Left lung (tissue), 10 donors: ENCODE results near the gene ATOH8. TPM values are rescaled to one million over a fixed set of nuclear protein-coding genes. Genes with fewer than 3 reads are reported as not detected.
A peak's percentile ranks its signal among the peaks of the same experiment; 100 is the strongest.

Experiments used
- ATAC-seq: fragments of 200-7000 bp; cut with Tn5 transposase; one replicate; pipeline ENCODE4 v1.9.1; 2020; ENCODE audit warnings: moderate library complexity
- DNase-seq, 4 donors: peaks; one replicate each; pipeline ENCODE4 v3.0.0-alpha.2; 2013 to 2020
- H3K27ac ChIP-seq, 2 donors: fragments of 200-600 bp; sonication (generic) in 1 of 2; one replicate each; pipeline versions ENCODE4 v1.5.0 to v1.8.0; 2020 to 2021
- H3K27me3 ChIP-seq, 2 donors: fragments of 200-600 bp; sonication (generic) in 1 of 2; one replicate each; pipeline versions ENCODE4 v1.5.0 to v1.8.0; 2020 to 2021
- H3K36me3 ChIP-seq, 2 donors: fragments of 200-600 bp; sonication (generic) in 1 of 2; one replicate each; pipeline versions ENCODE4 v1.5.0 to v1.8.0; 2020 to 2021
- H3K4me1 ChIP-seq, 2 donors: fragments of 200-600 bp; one replicate each; pipeline ENCODE4 v1.8.0; 2021
- H3K4me3 ChIP-seq, 2 donors: fragments of 200-600 bp; sonication (generic) in 1 of 2; one replicate each; pipeline versions ENCODE4 v1.5.0 to v1.8.0; 2020 to 2021; ENCODE audit warnings: mild to moderate bottlenecking in 1 of 2
- H3K9me3 ChIP-seq, 2 donors: fragments of 200-600 bp; sonication (generic) in 1 of 2; one replicate each; pipeline versions ENCODE4 v1.5.0 to v1.8.0; 2020 to 2021
- CTCF ChIP-seq, 2 donors: fragments of 200-600 bp; sonication (generic) in 1 of 2; IDR thresholded peaks; one replicate each; pipeline versions ENCODE4 v1.5.0 to v1.8.0; 2021; ENCODE audit warnings: antibody characterized with exemption in 2 of 2
- intact Hi-C, 2 donors: fragments of 100-400 bp; cut with DNase I; formaldehyde crosslinking; loops; one replicate each; pipeline versions ENCODE4 v1.11.2 to v1.14.2; 2022
- polyA plus RNA-seq, 6 donors: library from polyadenylated mRNA; unstranded; fragments of 120-200 nt; gene quantifications; one replicate each; pipeline ENCODE4 v1.2.1, GENCODE V29; 2013; ENCODE audit not compliant: insufficient read length in 6 of 6
- total RNA-seq, 2 donors: library from RNA; stranded (reverse); fragmentation: NEBNext Ultra II Directional; extraction: Animal tissue kit (Norgen Biotek cat#: 25700); gene quantifications; one replicate each; pipeline ENCODE4 v1.2.1, GENCODE V29; 2021
- donor health status: DM: no; HTN: yes; CAD: no.
- donor health status: DM: no; HTN: no; CAD: no.

ATOH8 gene
- total and polyA plus RNA-seq, 8 donors: 24.7 to 36.5 (median 34.3) TPM

DNA sequence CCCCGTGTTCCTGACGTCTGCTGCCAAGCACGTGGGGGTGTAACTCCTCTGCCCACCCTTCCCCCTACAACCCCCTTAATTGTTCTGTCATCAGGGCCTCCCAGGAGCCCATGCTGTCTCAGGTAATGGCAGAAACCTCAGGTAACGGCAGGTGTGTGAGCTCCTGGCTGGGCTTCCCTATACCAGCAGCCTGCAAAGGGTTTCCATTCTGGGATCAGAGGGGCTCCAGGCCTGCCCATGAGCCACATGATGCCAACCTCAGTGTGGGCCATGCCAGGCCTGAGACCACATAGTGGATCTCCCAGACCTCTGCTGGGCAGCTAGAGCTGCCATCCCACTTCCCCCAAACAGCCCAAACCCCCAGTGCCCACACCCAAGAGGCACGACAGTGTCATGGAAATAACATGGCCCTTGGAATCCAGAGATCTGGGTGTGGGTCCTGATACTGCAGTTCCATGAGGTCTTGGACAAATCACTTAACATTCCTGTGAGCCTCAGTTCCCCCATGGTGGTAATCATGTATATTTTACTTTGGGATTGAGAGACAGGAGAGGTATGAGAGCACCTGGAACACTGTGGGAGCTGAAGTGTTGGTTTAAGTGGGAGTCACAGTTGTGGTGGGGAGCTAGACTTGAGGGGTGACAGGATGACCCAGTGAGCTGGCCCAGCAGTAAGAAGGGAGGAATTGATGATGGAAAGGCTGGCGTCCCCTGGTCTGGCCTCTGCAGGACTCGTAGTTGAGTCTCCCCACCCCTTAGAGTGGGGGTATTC is 59.6 kb downstream of the ATOH8 start:
- ATAC-seq: no peak
- no peak overlapping the region for H3K4me3 ChIP-seq
- no peak for TF ChIP-seq CTCF (IDR thresholded peaks at IDR 0.05)
- no peak overlapping the region for H3K27ac ChIP-seq
- H3K4me1 ChIP-seq: peaks cover 10 to 22% of the 10 kb centered on the region in 2 donors
- intact Hi-C loops: loop anchor here in 1 of 2 donors (5.0 kb wide), 2 partner anchors 81 to 171 kb away; no protein-coding TSS in a partner anchor
- H3K36me3 ChIP-seq: no peaks in the 10 kb centered on the region
- no peak for DNase-seq
- H3K9me3 ChIP-seq: no peaks in the 10 kb centered on the region
- H3K27me3 ChIP-seq: no peaks in the 10 kb centered on the region

- no peak overlapping the region for H3K27ac ChIP-seq
- ATAC-seq (peak; percentile 95), DNase-seq (peak; percentile 80 to 98 (median 91))
- H3K36me3 ChIP-seq: no peaks in the 10 kb centered on the region
- no peaks in the 10 kb centered on the region for H3K27me3 ChIP-seq
- peaks cover 10 to 22% of the 10 kb centered on the region in 2 donors for H3K4me1 ChIP-seq
- intact Hi-C loops: loop anchor here in 1 of 2 donors (5.0 kb wide), 2 partner anchors 82 to 172 kb away; no protein-coding TSS in a partner anchor
- H3K9me3 ChIP-seq: no peaks in the 10 kb centered on the region
- no peak overlapping the region for H3K4me3 ChIP-seq
- peak; percentile 90 to 95 for TF ChIP-seq CTCF (IDR thresholded peaks at IDR 0.05)
Measured at GRCh38 chr2:85813982-85814801, 60.4 kb downstream of the ATOH8 start.

- Histone ChIP-seq H3K9me3 (no peaks in the 10 kb centered on the region), H3K27me3 (no peaks in the 10 kb centered on the region)
Measured at GRCh38 chr2:85814802-85815550, 61.2 kb downstream of the ATOH8 start.

GRCh38 chr2:85819811-85820510 is 66.2 kb downstream of the ATOH8 start:
- ATAC-seq: no peak
- H3K27ac ChIP-seq: no peak overlapping the region
- TF ChIP-seq CTCF (IDR thresholded peaks at IDR 0.05): no peak
- H3K4me3 ChIP-seq: no peak overlapping the region
- no peak for DNase-seq
- intact Hi-C loops: no loop called here
- no peaks in the 10 kb centered on the region for H3K9me3 ChIP-seq
- no peaks in the 10 kb centered on the region for H3K36me3 ChIP-seq
- no peaks in the 10 kb centered on the region for H3K27me3 ChIP-seq
- no peaks in the 10 kb centered on the region for H3K4me1 ChIP-seq

More at GRCh38 chr2:85814802-85815550, 61.2 kb downstream of the ATOH8 start:
- Histone ChIP-seq H3K4me3 (no peak overlapping the region), H3K4me1 (peaks cover 10 to 22% of the 10 kb centered on the region in 2 donors), H3K27ac (no peak overlapping the region), H3K36me3 (no peaks in the 10 kb centered on the region)
- DNase-seq: no peak
- no peak for ATAC-seq
- TF ChIP-seq CTCF (IDR thresholded peaks at IDR 0.05): no peak
- intact Hi-C loops: loop anchor here in 1 of 2 donors (5.0 kb wide), 2 partner anchors 83 to 173 kb away; no protein-coding TSS in a partner anchor
